ENCODE results near the gene S100A9. TPM values are rescaled to one million over a fixed set of nuclear protein-coding genes. Genes with fewer than 3 reads are reported as not detected.
"Not testable (repeated sequence)": the region's sequence is repeated elsewhere in the genome, so short reads cannot be mapped to it uniquely, and the experiment has no call there.

The S100A9 gene
- polyA plus RNA-seq (2013, experiment 1 of 2): not detected
- not detected for polyA plus RNA-seq (2013, experiment 2 of 2)

- H3K9me3 ChIP-seq (ENCODE audit: control insufficient read depth, low read length): no peaks in the 10 kb centered on the region
- no peaks in the 10 kb centered on the region for H3K4me1 ChIP-seq (ENCODE audit: control insufficient read depth, insufficient read depth, low read length, poor library complexity, severe bottlenecking)
- H3K36me3 ChIP-seq (ENCODE audit: control insufficient read depth, insufficient read depth, low read length): no peaks in the 10 kb centered on the region
- H3K27ac ChIP-seq (ENCODE audit: low read depth, low read length, severe bottlenecking): no peak within 1 kb of the TSS
- H3K4me3 ChIP-seq (ENCODE audit: extremely low read depth, insufficient read depth, low read length, poor library complexity, severe bottlenecking): no peak within 1 kb of the TSS
- 91 to 95% methylated on average over 11 of the region's 11 CpGs for WGBS, 2 experiments (ENCODE audit: insufficient coverage in 2 of 2)
Measured at GRCh38 chr1:153357853-153358690, at the start of gene S100A9. Gene S100A9 (plus strand): TSS chr1:153357854. CDS start chr1:153358284, 430 bp downstream.

DNA sequence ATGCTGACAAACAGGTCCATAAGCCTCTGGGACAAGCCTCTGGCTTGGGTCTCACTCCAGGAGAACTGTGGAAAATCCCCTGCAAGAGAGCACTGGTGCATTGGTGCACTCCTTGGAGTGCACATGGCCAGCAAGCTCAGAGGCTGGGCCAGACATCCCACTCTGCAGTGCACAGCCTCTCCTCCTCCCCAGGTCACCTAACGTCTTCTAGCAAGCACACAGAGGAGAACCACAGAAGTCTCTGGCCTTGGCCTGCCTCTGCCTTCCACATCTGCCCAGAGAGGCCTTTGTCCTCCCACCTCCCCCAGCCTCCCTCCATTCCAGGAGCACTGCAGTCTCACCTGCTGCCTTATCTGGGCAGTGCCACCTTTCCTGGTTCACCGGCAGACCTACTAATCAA is 49.1 kb upstream of the S100A9 start:
- Histone ChIP-seq H3K4me1 (ENCODE audit: control insufficient read depth, insufficient read depth, low read length, poor library complexity, severe bottlenecking) (no peaks in the 10 kb centered on the region), H3K9me3 (ENCODE audit: control insufficient read depth, low read length) (no peaks in the 10 kb centered on the region), H3K4me3 (ENCODE audit: extremely low read depth, insufficient read depth, low read length, poor library complexity, severe bottlenecking) (no peak overlapping the region), H3K27ac (ENCODE audit: low read depth, low read length, severe bottlenecking) (no peak overlapping the region), H3K36me3 (ENCODE audit: control insufficient read depth, insufficient read depth, low read length) (no peaks in the 10 kb centered on the region)
- WGBS, 2 experiments (ENCODE audit: insufficient coverage in 2 of 2): 89 to 94% methylated on average over 1 to 2 of the region's 2 CpGs

GRCh38 chr1:153309441-153309840 is 48.2 kb upstream of the S100A9 start:
- 95% methylated on average over 2 of the region's 2 CpGs; no CpG with 5 or more reads in 1 of the 2 experiments for WGBS, 2 experiments (ENCODE audit: insufficient coverage in 2 of 2)
- Histone ChIP-seq H3K36me3 (ENCODE audit: control insufficient read depth, insufficient read depth, low read length) (no peaks in the 10 kb centered on the region), H3K4me3 (ENCODE audit: extremely low read depth, insufficient read depth, low read length, poor library complexity, severe bottlenecking) (no peak overlapping the region), H3K4me1 (ENCODE audit: control insufficient read depth, insufficient read depth, low read length, poor library complexity, severe bottlenecking) (no peaks in the 10 kb centered on the region), H3K9me3 (ENCODE audit: control insufficient read depth, low read length) (no peaks in the 10 kb centered on the region), H3K27ac (ENCODE audit: low read depth, low read length, severe bottlenecking) (no peak overlapping the region)

DNA sequence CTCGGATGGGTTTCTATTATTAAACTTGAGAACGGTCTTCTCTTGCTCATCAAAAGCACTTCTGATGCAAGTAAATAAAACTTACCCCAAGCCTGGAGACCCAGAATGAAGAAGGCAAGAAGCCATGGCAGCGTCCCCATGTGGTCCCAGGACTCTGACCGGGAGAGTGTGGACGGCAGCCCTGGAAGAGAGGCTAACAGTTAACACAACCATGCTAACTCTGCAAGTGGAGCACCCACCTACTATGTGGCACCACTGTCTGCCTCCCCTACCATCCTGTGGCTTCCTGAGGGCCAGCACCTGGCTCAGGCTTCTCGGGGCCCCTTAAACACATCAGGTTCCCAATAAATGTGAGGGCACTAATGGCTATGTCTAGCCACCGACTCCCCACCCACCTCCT is 47.1 kb upstream of the S100A9 start:
- no peak overlapping the region for H3K4me3 ChIP-seq (ENCODE audit: extremely low read depth, insufficient read depth, low read length, poor library complexity, severe bottlenecking)
- H3K27ac ChIP-seq (ENCODE audit: low read depth, low read length, severe bottlenecking): no peak overlapping the region
- WGBS, 2 experiments (ENCODE audit: insufficient coverage in 2 of 2): 74 to 81% methylated on average over 4 to 7 of the region's 7 CpGs
- H3K4me1 ChIP-seq (ENCODE audit: control insufficient read depth, insufficient read depth, low read length, poor library complexity, severe bottlenecking): no peaks in the 10 kb centered on the region
- H3K36me3 ChIP-seq (ENCODE audit: control insufficient read depth, insufficient read depth, low read length): no peaks in the 10 kb centered on the region
- no peaks in the 10 kb centered on the region for H3K9me3 ChIP-seq (ENCODE audit: control insufficient read depth, low read length)

DNA sequence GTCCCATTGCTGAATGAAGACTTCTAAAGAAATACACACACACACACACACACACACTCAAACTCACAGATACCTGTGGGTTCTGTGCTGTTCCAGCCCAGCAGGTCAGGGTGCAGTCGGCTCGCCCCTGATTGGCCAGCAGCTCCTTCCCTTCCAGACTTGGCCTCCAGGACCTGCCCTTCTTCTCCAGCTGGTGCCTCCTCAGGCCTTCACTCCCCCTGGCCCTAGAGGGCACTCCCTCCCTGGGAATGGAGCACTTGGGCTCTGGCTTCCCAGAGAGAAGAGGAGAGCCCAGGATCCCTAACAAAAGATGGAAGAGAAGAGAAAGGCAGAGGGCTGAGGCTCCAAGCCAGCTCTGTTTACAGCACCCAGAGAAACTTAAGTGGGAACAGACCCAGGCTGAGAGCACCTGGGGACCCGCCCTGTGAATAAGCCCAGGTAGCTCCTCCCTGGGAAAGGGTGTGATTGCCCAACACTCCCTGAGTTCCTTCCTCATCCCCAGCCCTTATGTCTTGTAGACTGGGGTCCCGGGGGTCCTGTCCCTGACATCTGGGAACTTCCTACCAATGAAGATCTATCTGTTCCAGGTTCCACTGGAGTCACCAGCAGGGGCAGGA is 45.0 kb upstream of the S100A9 start, which contains the start of gene PGLYRP3:
Gene PGLYRP3 (minus strand): TSS at position 383 of the 617 bp plus-strand sequence. CDS start 2,287 bp downstream, outside the sequence.
- Histone ChIP-seq H3K4me1 (ENCODE audit: control insufficient read depth, insufficient read depth, low read length, poor library complexity, severe bottlenecking) (no peaks in the 10 kb centered on the region), H3K27ac (ENCODE audit: low read depth, low read length, severe bottlenecking) (no peak within 1 kb of the TSS), H3K4me3 (ENCODE audit: extremely low read depth, insufficient read depth, low read length, poor library complexity, severe bottlenecking) (no peak within 1 kb of the TSS), H3K36me3 (ENCODE audit: control insufficient read depth, insufficient read depth, low read length) (no peaks in the 10 kb centered on the region), H3K9me3 (ENCODE audit: control insufficient read depth, low read length) (no peaks in the 10 kb centered on the region)
- 92 to 100% methylated on average over 1 to 4 of the region's 4 CpGs for WGBS, 2 experiments (ENCODE audit: insufficient coverage in 2 of 2)

- no peaks in the 10 kb centered on the region for H3K4me1 ChIP-seq (ENCODE audit: control insufficient read depth, insufficient read depth, low read length, poor library complexity, severe bottlenecking)
- whole genome bisulfite sequencing, 2 experiments (ENCODE audit: insufficient coverage in 2 of 2): 92 to 95% methylated on average over 2 of the region's 2 CpGs
- no peaks in the 10 kb centered on the region for H3K9me3 ChIP-seq (ENCODE audit: control insufficient read depth, low read length)
- H3K27ac ChIP-seq (ENCODE audit: low read depth, low read length, severe bottlenecking): no peak overlapping the region
- H3K4me3 ChIP-seq (ENCODE audit: extremely low read depth, insufficient read depth, low read length, poor library complexity, severe bottlenecking): no peak overlapping the region
- no peaks in the 10 kb centered on the region for H3K36me3 ChIP-seq (ENCODE audit: control insufficient read depth, insufficient read depth, low read length)
Measured at GRCh38 chr1:153313288-153313687, 44.4 kb upstream of the S100A9 start.

- H3K4me3 ChIP-seq (ENCODE audit: extremely low read depth, insufficient read depth, low read length, poor library complexity, severe bottlenecking); H3K36me3 ChIP-seq (ENCODE audit: control insufficient read depth, insufficient read depth, low read length); H3K9me3 ChIP-seq (ENCODE audit: control insufficient read depth, low read length); H3K27ac ChIP-seq (ENCODE audit: low read depth, low read length, severe bottlenecking); H3K4me1 ChIP-seq (ENCODE audit: control insufficient read depth, insufficient read depth, low read length, poor library complexity, severe bottlenecking): not testable (repeated sequence)
Measured at GRCh38 chr1:153314388-153314787, 43.3 kb upstream of the S100A9 start.

GRCh38 chr1:153316013-153316412 is 41.6 kb upstream of the S100A9 start:
- H3K36me3 ChIP-seq (ENCODE audit: control insufficient read depth, insufficient read depth, low read length); H3K4me1 ChIP-seq (ENCODE audit: control insufficient read depth, insufficient read depth, low read length, poor library complexity, severe bottlenecking); H3K9me3 ChIP-seq (ENCODE audit: control insufficient read depth, low read length); H3K27ac ChIP-seq (ENCODE audit: low read depth, low read length, severe bottlenecking); H3K4me3 ChIP-seq (ENCODE audit: extremely low read depth, insufficient read depth, low read length, poor library complexity, severe bottlenecking): not testable (repeated sequence)

- H3K4me1 ChIP-seq (ENCODE audit: control insufficient read depth, insufficient read depth, low read length, poor library complexity, severe bottlenecking); H3K4me3 ChIP-seq (ENCODE audit: extremely low read depth, insufficient read depth, low read length, poor library complexity, severe bottlenecking); H3K27ac ChIP-seq (ENCODE audit: low read depth, low read length, severe bottlenecking); H3K36me3 ChIP-seq (ENCODE audit: control insufficient read depth, insufficient read depth, low read length): not testable (repeated sequence)
- peaks cover 12% of the 10 kb centered on the region for H3K9me3 ChIP-seq (ENCODE audit: control insufficient read depth, low read length)
- WGBS, 2 experiments (ENCODE audit: insufficient coverage in 2 of 2): 80 to 83% methylated on average over 6 of the region's 7 CpGs
Measured at GRCh38 chr1:153318145-153318544, 39.5 kb upstream of the S100A9 start.

DNA sequence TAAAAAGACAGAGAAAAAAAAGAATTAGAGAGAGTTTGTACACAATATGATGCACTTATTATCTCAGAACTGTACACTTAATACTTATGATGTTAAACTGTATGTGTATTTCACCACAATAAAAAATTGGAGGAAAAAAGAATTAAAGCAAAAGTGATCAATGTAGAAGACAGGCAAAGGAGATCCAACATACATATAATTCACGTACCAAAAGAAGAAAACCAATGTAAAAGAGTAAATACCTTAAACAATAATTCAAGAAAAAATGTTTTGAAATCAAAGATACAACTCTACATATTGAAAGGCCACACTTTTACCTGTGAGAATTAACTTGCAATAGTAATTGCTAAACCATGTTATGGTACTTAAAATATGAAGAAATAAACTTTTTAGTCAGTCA is 35.1 kb upstream of the S100A9 start:
- Histone ChIP-seq H3K9me3 (ENCODE audit: control insufficient read depth, low read length) (peaks cover 12% of the 10 kb centered on the region), H3K36me3 (ENCODE audit: control insufficient read depth, insufficient read depth, low read length) (no peaks in the 10 kb centered on the region), H3K27ac (ENCODE audit: low read depth, low read length, severe bottlenecking) (no peak overlapping the region), H3K4me3 (ENCODE audit: extremely low read depth, insufficient read depth, low read length, poor library complexity, severe bottlenecking) (no peak overlapping the region), H3K4me1 (ENCODE audit: control insufficient read depth, insufficient read depth, low read length, poor library complexity, severe bottlenecking) (no peaks in the 10 kb centered on the region)
- WGBS, 2 experiments (ENCODE audit: insufficient coverage in 2 of 2): no CpG with 5 or more reads among the region's 1 CpG

DNA sequence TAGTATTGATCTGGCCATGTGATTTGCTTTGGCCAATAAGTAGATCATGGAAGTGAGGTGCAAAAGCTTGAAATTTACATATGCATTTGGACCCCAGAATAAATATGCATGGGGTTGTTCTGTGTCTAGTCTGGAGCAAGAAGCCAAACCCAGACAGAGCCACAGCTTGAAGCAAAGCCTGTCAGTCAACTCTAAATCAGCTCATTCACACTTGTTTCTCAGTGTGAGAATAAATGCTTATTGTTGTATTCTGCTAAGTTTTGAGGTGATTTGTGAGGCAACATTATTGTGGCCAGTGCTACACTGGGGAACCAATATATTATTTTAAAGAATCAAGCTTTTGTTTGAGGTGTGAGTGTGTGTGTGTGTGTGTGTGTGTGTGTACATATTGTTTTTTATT is 32.7 kb upstream of the S100A9 start:
- H3K9me3 ChIP-seq (ENCODE audit: control insufficient read depth, low read length): peaks cover 12% of the 10 kb centered on the region
- H3K27ac ChIP-seq (ENCODE audit: low read depth, low read length, severe bottlenecking): no peak overlapping the region
- H3K4me3 ChIP-seq (ENCODE audit: extremely low read depth, insufficient read depth, low read length, poor library complexity, severe bottlenecking): no peak overlapping the region
- H3K4me1 ChIP-seq (ENCODE audit: control insufficient read depth, insufficient read depth, low read length, poor library complexity, severe bottlenecking): no peaks in the 10 kb centered on the region
- H3K36me3 ChIP-seq (ENCODE audit: control insufficient read depth, insufficient read depth, low read length): no peaks in the 10 kb centered on the region
